Ectodermal cell (in vitro differentiated cells): ENCODE measurements around the gene BCAR1.

Experiments
- H3K27ac ChIP-seq: 2 replicates; pipeline ENCODE4 v1.7.0; 2013; ENCODE audit warnings: mild to moderate bottlenecking, low read depth, low read length; ENCODE audit not compliant: insufficient read depth, poor library complexity, severe bottlenecking
- H3K27me3 ChIP-seq: 2 replicates; pipeline ENCODE4 v1.7.0; 2013; ENCODE audit warnings: mild to moderate bottlenecking, low read length; ENCODE audit not compliant: insufficient read depth, control insufficient read depth, poor library complexity, severe bottlenecking
- H3K36me3 ChIP-seq: one replicate; pipeline ENCODE4 v1.7.0; 2013; ENCODE audit warnings: low read length; ENCODE audit not compliant: control insufficient read depth, insufficient read depth
- H3K4me1 ChIP-seq: one replicate; pipeline ENCODE4 v1.7.0; 2013; ENCODE audit warnings: low read length; ENCODE audit not compliant: control insufficient read depth, insufficient read depth
- H3K4me3 ChIP-seq: 2 replicates; pipeline ENCODE4 v1.7.0; 2013; ENCODE audit warnings: low read depth, low read length, control low read depth; ENCODE audit not compliant: insufficient read depth
- H3K9me3 ChIP-seq: 2 replicates; pipeline ENCODE4 v1.7.0; 2013; ENCODE audit warnings: mild to moderate bottlenecking, low read length, moderate library complexity; ENCODE audit not compliant: control insufficient read depth
- WGBS, 2 experiments: methylation state at CpG; one replicate each; pipeline ENCODE4 v1.1.7; 2013; ENCODE audit warnings: missing lambda C conversion rate in 2 of 2; 5-methylcytosine and 5-hydroxymethylcytosine counted together

The BCAR1 gene

DNA sequence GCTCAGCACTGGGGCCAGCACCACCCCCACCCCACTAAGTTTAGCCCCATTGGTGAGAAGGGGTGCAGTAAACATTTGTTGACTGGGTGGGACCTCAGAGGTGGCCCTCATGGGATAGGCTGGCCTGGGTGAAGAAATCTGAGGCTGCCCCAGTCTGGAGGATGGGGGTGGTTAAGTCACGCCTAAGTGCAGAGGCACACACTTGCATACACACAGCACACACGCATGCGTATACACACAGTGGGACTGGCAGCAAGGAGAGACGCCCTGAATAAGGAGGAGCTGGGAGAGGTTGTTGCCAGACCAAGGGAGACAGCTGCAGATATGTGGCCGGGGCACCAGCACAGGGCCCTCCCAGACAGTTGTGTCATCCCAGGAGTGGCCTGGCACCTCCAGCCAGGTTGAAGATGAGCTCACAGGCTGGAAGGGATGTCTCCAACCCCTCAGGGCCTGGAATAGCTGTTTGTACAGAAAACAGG is 3.0 kb upstream of the BCAR1 start:
- Histone ChIP-seq H3K4me3 (no peak overlapping the region), H3K9me3 (no peaks in the 10 kb centered on the region), H3K27ac (no peak overlapping the region), H3K36me3 (no peaks in the 10 kb centered on the region), H3K27me3 (peaks cover 8% of the 10 kb centered on the region), H3K4me1 (peaks cover 67% of the 10 kb centered on the region)
- WGBS, 2 experiments = 80 to 81% methylated on average over 5 of the region's 5 CpGs

DNA sequence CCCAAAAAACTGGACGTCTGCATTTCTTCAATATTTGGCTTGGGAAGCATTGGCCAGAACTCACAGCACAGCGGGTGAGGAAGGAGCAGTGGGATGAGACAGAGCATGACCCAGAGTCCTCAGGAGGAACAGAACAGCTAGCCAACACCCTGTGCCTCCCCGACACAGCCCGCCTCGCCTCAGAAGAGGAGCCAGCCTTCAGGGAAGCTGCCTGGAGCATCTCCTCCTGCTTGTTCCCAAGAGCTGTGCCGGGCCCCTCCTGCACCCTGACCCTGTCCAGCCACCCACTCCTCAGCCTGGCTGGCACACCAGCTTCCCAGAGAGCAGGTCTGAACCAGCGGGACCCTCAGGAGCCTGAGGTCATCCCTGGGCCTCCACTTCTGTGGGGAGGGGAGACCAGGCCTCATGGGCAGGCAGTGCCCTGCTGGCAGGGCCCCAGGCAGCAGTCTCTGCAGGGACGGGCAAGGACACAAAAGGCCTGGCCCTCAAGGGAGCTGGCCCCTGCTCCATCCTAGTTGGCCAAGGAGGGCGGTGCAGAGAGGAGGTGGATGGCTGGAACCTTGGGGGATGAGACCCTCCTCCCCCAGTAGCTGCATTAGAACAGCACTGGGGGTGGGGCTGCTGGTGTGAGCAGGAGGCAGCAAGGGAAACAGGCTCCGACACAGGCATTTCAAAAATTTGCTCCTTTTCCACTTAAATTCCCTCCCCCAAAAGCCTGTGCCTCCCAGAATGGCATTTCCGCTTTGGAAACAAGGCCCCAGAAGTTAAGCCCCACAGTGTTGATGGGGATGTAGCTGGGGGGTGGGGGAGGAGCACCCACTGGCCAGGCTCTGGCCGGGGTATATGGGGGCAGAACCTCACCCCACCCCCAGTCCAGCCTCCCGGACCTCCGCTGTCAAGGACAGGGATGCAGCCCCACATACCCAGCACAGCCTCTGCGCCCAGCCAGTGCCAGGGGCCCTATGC is 1.8 kb upstream of the BCAR1 start:
- Histone ChIP-seq H3K4me1 (peaks cover 73% of the 10 kb centered on the region), H3K27me3 (peaks cover 8% of the 10 kb centered on the region), H3K36me3 (no peaks in the 10 kb centered on the region), H3K9me3 (no peaks in the 10 kb centered on the region), H3K27ac (peak overlapping the region; percentile 11), H3K4me3 (no peak overlapping the region)
- 50% methylated on average over 15 of the region's 15 CpGs for WGBS, 2 experiments

DNA sequence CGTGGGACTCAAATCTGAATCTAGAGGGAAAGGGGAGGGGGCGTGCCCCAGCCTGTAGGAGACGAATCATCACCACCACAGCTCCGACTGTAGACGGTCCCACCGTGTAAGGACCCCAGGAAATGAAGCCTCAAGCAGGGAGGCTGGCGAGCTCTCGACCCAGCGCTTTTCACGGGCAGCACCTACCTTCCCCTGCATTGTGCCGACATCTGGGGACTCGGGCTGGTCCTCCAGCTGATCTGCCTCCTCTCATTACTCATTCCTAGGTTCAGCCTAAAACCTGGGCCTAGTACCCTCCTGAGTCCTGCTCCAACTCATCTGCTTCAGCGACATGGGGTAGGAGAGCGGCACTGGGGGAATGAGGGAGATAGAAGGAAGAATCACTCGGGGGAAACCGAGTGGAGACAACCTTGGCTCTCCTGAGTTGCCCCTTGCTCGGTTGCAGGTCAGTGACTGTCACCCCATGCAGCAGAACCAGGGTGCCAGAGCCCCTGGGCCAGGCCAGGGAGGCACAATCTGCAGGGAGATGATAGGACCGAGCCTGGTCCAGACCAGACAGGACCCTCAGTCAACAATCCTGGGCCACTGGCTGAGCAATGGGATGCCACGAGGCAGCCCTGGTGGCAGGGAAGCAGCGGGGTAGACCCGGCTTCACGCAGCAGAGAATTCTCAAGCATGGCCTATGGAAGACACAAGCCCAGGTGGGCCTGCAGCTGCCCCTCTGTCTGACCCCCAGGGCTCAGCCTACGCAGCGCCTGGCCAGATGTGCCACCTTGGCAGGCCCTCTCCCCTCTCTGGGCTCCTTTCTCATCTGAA is 833 bp upstream of the BCAR1 start:
- Histone ChIP-seq H3K27ac (peak overlapping the region; percentile 40), H3K4me1 (peaks cover 69% of the 10 kb centered on the region), H3K27me3 (peaks cover 8% of the 10 kb centered on the region), H3K9me3 (no peaks in the 10 kb centered on the region), H3K4me3 (no peak overlapping the region), H3K36me3 (no peaks in the 10 kb centered on the region)
- WGBS, 2 experiments = 56 to 60% methylated on average over 24 of the region's 24 CpGs

DNA sequence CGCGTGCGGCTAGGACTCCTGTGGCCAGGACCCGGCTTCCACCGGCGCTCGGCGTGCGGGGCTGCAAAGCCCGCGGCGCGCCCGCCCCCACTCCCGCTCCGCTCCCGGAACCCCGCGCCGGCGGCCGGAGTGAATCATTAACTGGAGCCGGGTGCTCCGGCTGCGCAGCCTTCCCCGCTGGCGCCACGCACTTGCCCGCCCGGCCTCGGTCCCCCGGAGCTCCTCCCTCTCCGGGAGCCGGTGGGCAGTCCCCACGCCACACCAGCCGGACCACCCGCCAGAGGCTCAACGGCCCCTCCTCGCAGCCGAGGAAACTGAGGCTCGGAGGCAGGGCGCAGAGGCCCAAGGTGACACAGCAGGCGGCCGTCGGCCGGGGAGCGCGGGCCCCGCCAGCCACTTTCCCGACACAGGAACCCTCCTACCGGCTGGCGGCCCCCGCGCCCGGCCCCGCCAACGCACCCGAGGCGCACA is 580 bp downstream of the BCAR1 start:
- WGBS, 2 experiments = 0% methylated on average over 59 of the region's 59 CpGs
- Histone ChIP-seq H3K36me3 (no peaks in the 10 kb centered on the region), H3K4me1 (peaks cover 63% of the 10 kb centered on the region), H3K9me3 (no peaks in the 10 kb centered on the region), H3K27ac (no peak overlapping the region), H3K4me3 (peak overlapping the region; percentile 61), H3K27me3 (peaks cover 8% of the 10 kb centered on the region)

DNA sequence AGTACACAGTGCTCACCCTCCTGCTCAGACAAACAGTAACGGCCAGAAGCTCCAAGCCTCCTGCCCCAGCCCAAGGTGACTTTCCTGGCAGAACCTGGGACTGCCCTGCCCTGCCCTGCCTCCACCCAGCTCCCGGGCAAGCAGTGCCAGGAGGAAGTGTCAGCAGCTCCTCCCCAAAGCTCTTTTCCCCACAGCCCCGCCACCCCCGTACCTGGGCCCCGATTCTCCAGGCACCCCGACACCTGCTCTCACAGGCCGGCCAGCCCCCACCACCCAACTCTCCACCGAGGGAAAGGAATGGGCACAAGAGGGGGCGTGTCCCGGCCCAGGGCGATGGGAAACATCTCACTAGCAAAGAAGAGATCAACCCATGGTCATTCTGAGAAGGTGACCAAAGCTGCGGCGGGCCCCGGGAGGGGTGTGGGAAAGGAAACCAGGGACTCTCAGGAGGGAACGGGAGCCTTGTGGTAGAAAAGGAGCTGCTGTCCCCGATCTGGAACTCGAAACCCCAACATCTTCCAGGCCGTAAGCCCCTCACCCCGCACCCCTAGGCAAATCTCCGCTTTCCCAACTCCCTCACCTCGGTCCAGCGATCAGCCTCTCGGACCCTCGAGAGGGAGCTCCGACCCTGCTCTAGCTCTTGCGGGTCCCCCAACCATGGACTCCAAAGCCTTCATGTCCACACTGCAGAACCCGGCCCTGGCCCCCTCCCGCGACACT is 1.2 kb downstream of the BCAR1 start:
- H3K4me1 ChIP-seq = peaks cover 66% of the 10 kb centered on the region

DNA sequence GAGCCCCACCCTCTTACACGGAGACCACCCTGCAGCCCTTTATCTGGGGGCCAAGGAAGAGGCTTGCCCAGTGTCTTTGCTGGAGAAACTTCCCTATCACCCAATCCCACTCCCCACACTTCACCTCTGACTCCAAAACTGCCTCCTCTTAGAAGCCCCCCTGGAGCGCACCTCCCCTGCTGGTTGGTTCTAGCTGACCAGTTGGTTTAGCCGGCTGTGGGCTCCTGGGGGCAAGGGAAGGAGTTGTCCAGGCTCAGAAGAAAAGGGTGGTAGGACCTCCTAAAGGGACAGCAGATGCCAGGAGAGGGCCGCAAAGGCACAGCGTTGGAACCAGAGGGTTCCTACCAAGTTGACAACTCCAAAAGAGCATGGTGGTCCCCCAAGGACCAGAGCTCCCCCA is 2.0 kb downstream of the BCAR1 start:
- Histone ChIP-seq H3K9me3 (no peaks in the 10 kb centered on the region), H3K36me3 (no peaks in the 10 kb centered on the region), H3K27ac (no peak overlapping the region), H3K4me3 (no peak overlapping the region), H3K27me3 (peaks cover 8% of the 10 kb centered on the region), H3K4me1 (peaks cover 66% of the 10 kb centered on the region)
- 77% methylated on average over 5 of the region's 5 CpGs for WGBS, 2 experiments

More for the DNA sequence above, 1.2 kb downstream of the BCAR1 start:
- peak overlapping the region; percentile 61 for H3K4me3 ChIP-seq
- peaks cover 8% of the 10 kb centered on the region for H3K27me3 ChIP-seq
- H3K9me3 ChIP-seq = no peaks in the 10 kb centered on the region
- 17 to 21% methylated on average over 29 of the region's 29 CpGs for WGBS, 2 experiments
- H3K36me3 ChIP-seq = no peaks in the 10 kb centered on the region
- no peak overlapping the region for H3K27ac ChIP-seq

DNA sequence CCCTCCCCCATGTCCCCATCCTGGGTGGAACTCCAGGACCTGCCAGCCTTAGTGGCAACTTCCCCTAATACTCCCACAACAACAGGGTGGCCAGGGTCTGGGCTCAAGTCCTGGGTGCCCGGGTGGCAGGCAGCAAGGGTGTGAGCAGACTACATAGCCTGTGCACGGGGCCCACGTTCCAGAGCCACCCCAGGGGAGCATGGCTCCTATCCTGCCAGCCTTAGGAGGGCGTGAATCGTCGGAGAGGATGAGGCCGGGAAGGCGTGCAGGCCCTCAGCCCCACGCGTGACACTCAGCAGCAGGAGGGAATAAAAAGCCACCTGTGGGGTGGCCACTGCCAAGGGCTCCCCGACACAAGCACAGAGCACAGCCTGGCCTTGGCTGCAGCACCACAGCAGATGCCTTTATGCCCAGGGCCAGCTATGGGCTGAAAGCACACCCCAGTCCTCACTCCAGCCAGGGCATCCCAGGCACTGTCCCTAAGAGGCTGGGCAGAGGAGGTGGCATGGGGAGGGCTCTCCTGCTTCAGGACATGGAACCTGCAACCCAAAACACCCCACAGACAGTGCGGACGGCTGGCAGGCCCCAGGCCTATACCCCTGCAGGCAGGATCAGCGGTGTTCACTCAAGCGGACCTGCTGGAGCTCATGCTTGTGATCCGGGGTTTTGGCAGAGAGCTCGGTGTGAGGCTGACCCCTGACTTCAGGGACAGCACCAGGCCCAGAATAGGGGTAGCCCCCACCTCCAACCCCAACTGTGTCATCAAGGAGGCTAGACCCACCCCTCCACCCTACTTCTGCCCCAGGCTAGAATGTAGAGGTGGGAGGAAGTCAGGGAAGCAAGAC is 2.7 kb downstream of the BCAR1 start:
- Histone ChIP-seq H3K4me1 (peaks cover 65% of the 10 kb centered on the region), H3K36me3 (no peaks in the 10 kb centered on the region), H3K9me3 (no peaks in the 10 kb centered on the region), H3K27me3 (peaks cover 8% of the 10 kb centered on the region), H3K27ac (no peak overlapping the region), H3K4me3 (no peak overlapping the region)
- 91% methylated on average over 17 of the region's 17 CpGs for WGBS, 2 experiments

DNA sequence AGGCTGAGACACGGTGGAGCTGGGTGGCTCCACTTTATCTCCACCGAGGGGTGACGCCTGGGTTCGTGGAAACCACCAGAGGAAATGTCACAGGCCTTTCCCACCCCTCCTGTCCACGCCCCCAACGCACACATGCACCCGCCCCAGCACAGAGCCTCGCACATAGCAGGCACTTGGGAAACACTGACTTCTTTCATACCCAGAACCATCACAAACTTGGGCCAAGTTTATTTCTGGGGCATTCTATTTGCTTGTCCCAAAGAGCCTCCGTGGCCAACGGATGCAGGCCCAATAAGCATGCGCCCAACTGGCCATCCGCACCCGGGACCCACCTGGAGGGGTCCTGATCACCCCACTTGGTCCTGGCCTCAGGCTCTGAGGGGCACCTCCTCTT is 3.3 kb downstream of the BCAR1 start:
- no peaks in the 10 kb centered on the region for H3K36me3 ChIP-seq
- no peaks in the 10 kb centered on the region for H3K9me3 ChIP-seq
- peaks cover 8% of the 10 kb centered on the region for H3K27me3 ChIP-seq
- peaks cover 59% of the 10 kb centered on the region for H3K4me1 ChIP-seq
- H3K4me3 ChIP-seq = no peak overlapping the region
- WGBS, 2 experiments = 88 to 92% methylated on average over 13 of the region's 13 CpGs
- H3K27ac ChIP-seq = no peak overlapping the region

DNA sequence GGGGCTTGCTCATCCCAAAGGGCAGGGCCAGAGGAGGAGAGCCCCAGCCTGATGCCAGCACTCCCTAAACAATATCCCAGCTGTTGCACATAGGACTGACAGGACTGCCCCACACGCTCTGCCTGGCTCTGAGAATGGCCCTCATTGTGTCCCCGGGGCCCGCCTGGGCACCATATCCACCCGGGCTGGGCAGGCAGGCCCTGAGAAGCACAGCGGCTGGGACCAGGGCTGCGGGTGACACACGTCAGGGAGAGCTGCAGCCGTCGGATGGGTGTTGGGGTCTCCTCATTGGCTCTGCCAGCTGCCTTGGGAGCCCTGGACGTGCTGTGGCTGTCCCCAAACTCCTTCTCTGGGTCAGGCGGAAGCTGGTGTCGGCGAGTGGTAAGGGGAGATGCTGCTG is 4.2 kb downstream of the BCAR1 start:
- Histone ChIP-seq H3K4me1 (peaks cover 50% of the 10 kb centered on the region), H3K27me3 (peaks cover 8% of the 10 kb centered on the region), H3K9me3 (no peaks in the 10 kb centered on the region), H3K27ac (no peak overlapping the region), H3K36me3 (peaks cover 5% of the 10 kb centered on the region), H3K4me3 (no peak overlapping the region)
- WGBS, 2 experiments = 91 to 93% methylated on average over 13 of the region's 13 CpGs
